HG03469 (cell line): ENCODE results near the gene TBL1Y.
"Not testable (repeated sequence)": the region's sequence is repeated elsewhere in the genome, so short reads cannot be mapped to it uniquely, and the experiment has no call there.

Source experiments
- ATAC-seq: cut with Tn5 transposase; IDR thresholded peaks from one replicate; pipeline ENCODE4 v1.9.1; 2021; ENCODE audit warnings: mild to moderate bottlenecking, moderate library complexity, moderate number of reproducible peaks; ENCODE audit not compliant: unreplicated experiment

Gene TBL1Y

GRCh38 chrY:7078725-7079124 is 168.2 kb downstream of the TBL1Y start:
- ATAC-seq, result no peak

DNA sequence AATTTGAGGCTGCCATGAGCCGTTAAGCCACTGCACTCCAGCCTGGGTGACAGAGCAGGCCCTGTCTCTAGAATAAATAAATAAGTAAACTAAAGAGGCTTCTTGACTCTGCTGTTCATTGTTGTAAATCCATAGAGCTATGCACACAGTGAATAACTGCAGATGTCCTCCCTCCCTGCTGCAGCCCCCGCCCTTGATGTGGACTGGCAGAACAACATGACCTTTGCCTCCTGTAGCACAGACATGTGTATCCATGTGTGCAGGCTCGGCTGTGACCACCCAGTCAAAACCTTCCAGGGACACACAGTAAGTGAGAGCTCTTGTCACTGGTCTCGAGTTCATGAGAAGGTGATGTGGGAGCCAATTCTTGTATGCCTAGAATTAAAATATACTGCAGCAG is 170.1 kb downstream of the TBL1Y start:
- not testable (repeated sequence) for ATAC-seq

GRCh38 chrY:7085606-7086005 is 175.1 kb downstream of the TBL1Y start:
- peak; percentile 95 for ATAC-seq

DNA sequence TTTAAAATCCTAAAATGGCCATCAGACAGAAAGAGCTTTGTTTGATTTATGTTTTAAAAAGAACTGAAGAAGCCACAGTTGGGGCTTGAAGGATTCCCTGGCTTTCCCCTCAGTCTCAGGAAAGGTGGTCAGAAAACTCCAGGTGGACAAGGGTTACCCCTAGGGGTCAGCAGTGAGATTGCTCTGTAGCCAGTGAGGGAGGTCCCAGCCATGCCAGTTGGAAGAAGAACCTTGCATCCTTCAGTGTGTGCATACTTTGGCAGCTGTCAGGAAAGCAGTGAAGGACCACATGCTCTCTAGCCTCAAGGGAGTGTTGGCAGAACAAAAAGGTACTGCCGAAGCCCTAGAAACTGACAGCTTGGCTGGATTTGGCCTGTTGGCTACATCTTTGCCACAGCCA is 182.3 kb downstream of the TBL1Y start:
- ATAC-seq, result no peak

DNA sequence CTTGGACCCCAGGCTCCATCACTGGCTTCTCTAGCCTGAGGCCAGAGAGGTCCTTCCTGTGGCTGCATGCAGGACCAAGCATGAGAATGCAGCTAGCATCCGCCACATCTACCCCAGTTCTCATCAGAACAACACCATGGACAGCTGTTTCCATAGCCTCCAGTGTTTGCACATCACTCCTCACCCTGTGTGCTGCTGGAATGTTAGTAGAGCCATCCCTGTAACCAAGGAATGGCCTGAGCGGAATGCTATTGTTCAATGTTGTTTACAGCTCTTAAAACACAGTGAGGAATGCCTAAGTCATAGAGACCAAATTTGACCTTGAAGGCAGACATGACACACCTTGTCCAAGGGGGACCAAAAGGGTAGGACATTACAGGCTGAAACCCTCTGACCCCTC is 183.9 kb downstream of the TBL1Y start:
- ATAC-seq, result no peak

DNA sequence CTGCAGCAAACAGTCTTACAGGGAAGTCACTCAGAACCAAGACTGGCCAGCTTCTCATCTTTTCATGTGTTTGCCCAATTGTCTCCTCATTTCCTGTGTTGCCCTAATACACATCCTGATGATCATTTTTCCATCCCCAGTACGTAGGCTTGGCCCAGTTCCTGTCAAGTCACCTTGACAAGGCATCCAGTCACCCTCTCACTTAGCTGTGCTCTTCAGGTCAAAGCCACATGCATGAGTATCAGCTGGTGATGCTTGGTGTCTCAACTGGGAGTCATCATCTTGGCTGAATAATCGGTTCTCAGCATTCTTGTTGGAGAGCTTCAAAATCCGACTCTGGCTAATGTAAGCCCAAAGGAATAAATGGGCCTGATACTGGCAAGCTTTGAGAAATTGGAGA is 186.5 kb downstream of the TBL1Y start:
- no peak for ATAC-seq

DNA sequence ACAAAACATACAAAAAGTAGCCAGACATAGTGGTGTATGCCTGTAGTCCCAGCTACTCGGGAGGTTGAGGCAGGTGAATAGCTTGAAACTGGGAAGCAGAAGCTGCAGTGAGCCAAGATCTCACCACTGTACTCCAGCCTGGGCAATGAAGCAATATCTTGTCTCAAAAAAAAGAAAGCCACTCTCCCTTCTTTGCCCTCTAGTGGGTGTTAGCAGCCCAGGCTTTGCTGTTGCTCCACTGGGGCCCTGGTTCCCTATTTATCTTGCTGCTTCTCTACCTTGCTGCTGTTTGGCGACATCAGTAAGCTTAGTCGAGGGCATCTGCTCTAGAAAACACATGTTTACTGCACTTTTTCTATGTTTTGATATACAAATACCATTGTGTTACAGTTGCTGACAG is 189.2 kb downstream of the TBL1Y start:
- no peak for ATAC-seq

DNA sequence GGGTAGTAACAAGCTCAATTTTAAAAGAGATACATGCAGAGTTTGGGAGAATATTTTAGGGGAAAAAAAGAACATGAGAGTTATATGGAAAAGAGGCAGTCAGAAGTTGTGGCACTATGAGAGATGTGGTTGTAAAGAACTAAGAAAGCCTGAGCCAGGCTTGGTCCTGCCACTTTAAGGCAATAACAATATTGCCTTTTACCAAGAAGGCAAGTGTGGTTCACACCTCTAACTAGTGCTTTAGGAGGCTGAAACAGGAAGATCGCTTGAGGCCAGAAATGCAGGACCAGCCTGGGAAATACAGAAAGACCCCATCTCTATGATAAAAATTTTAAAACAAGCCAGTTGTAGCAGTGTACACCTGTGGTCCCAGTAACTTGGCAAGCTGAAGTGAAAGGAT is 192.2 kb downstream of the TBL1Y start:
- ATAC-seq, result no peak

DNA sequence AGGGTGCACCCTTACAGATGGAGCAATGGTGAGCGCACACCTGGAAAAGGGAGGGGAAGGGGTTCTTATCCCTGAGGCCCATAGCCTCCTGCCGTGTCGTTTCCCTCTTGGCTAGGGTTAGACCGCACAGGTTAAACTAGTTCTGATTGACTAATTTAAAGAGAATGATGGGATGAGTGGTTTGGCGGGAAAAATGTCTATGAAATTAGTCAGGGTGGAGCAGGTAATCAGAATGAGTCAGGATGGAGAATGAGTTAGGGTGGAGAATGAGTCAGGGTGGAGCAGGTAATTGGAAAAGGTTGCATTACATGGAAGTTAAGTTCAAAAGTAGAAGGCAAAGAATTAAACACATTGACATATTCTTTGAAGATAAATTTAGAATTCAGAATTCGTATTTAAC is 196.7 kb downstream of the TBL1Y start:
- ATAC-seq, result no peak

DNA sequence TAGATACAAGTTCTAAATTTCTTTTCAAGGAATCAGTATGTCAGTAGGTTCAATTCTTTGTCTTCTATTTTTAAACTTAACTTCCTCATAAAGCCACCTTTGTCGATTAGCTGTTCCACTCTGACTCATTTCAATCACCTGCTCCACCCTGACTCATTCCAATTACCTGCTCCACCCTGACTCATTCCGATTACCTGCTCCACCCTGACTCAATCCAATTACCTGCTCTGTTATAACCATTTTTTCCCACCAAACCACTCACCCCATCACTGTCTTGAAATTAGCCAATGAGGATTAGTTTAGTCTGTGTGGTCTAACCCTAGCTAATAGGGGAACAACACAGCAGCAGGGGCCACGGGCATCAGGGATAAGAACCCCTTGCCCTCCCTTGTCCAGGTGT is 199.6 kb downstream of the TBL1Y start:
- ATAC-seq, result no peak

DNA sequence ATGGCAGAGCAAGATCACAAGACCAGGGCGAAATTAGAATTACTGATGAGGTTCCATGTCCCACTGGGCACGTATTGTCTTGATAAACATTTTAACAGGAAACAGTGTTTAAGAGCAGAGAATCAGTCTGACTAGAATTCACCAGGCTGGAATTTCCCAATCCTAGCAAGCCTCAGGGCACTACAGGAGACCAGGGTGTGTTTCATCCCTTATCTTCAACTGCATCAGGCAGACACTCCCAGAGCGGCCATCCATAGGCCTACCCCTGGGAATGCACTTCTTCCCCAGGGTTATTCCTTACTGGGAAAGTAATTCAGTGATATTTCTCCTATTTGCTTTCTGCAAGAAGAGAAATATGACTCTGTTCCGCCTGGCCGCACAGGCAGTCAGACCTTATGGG is 205.4 kb downstream of the TBL1Y start:
- ATAC-seq, result no peak

DNA sequence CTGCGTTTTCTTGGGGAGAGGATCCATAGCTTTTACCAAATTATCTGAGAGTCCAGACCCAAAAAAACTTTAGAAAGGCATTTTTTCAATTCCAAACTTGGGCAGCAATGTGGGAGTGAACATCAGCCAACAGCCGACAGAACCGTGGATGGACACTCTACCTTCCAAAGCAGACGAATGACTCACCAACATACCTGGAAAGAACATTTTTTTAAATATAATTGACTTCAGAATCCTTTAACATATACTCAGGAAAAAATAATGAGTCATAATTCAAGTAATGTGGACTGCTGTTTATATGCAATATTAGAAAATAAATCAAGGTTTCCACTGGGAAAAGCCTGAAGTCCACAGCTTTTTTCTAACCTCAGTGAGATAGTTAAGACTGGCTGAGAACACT is 211.7 kb downstream of the TBL1Y start:
- ATAC-seq, result no peak

DNA sequence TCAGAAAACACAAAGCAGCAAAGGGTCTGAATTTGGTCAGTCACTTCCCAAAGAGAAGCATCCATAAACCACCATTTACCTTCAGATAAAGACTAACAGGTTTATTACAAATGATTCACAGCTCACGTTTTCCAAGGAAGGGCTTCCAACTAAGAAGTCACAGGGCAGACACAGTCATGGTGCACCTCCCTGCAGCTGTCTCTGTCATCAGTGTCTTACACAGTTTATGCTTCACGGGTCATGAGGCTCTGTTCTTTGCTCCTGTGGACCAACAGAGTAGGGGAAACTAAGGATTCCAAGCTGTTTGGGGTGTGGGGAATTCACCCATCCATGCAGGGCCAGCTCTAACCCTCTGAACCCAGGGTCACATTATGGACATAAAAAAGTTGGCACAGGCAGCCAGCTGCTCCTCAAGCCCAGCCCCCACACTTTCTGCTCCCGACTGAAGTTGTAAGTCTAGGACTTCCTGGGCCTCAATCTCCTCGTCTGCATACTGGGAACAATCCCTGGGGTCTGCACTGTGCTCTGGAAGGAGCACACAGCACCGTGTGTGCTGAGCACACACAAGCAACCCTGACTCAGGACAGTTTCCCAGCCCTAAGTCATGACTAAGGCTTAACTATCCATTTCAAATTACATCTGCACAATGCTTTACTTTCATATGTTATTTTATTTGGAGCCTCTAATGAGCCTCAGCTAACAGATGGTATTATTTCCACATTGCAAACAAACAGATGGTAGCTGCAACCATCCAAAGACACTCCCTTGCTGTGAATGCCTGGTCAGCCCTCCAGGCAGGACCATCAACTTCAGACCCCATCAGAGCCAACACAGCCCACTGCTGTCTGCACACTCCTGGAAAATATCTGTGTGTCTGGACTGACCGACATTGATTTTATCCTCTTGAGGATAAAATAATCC is 214.9 kb downstream of the TBL1Y start:
- no peak for ATAC-seq

DNA sequence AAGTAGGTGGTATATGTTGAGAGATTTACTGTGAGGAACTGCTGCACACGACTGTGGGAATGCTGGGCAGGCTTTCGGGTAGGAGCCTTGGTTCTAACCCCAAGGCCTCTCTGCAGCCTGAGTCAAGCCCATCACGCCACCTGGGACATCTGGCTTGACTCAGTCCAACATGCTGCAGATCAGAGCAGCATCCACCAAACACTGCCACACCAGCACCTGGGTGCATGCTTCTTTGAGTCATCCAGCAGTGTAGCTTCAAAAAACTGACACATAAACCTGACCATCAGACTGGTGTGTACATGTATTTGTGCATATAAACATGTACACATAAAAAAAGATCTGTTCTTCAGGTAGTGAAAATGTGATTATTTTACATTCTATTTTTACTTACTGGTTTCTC is 217.7 kb downstream of the TBL1Y start:
- no peak for ATAC-seq
